ENCODE measurements around the gene CYP46A1. TPM values are rescaled to one million over a fixed set of nuclear protein-coding genes. Genes with fewer than 3 reads are reported as not detected.

Gene CYP46A1
- total and polyA plus RNA-seq, 7 donors, result 0.09 to 1.5 (median 0.50) TPM

GRCh38 chr14:99716091-99716849, 32.2 kb downstream of the CYP46A1 start:
- intact Hi-C loops (cut with DNase I), result no loop called here
- 75 to 84% (median 80%) methylated on average over 10 of the region's 10 CpGs for WGBS, 3 donors
- Histone ChIP-seq H3K4me1 (no peaks in the 10 kb centered on the region), H3K4me3 (no peak overlapping the region), H3K36me3 (ENCODE audit: insufficient read depth in 1 of 2, low read depth in 1 of 2) (no peaks in the 10 kb centered on the region), H3K27me3 (ENCODE audit: insufficient read depth in 3 of 3, low read length in 2 of 3) (no peaks in the 10 kb centered on the region), H3K27ac (no peak overlapping the region), H3K9me3 (peaks cover 3% of the 10 kb centered on the region)
- DNase-seq (no peak), ATAC-seq (no peak)
- no peak for TF ChIP-seq CTCF (IDR thresholded peaks at IDR 0.05)

GRCh38 chr14:99716850-99717681, 33.0 kb downstream of the CYP46A1 start:
- ATAC-seq, result no peak
- Histone ChIP-seq H3K36me3 (ENCODE audit: insufficient read depth in 1 of 2, low read depth in 1 of 2) (no peaks in the 10 kb centered on the region), H3K9me3 (peaks cover 3% of the 10 kb centered on the region), H3K4me3 (no peak overlapping the region), H3K27ac (no peak overlapping the region), H3K4me1 (no peaks in the 10 kb centered on the region), H3K27me3 (ENCODE audit: insufficient read depth in 3 of 3, low read length in 2 of 3) (no peaks in the 10 kb centered on the region)
- WGBS, 3 donors, result 96% methylated on average over 14 of the region's 14 CpGs
- DNase-seq, result no peak
- intact Hi-C loops (cut with DNase I), result no loop called here
- TF ChIP-seq CTCF (IDR thresholded peaks at IDR 0.05), result no peak

GRCh38 chr14:99717682-99718013, 33.5 kb downstream of the CYP46A1 start:
- 84 to 91% (median 90%) methylated on average over 5 of the region's 5 CpGs for WGBS, 3 donors
- intact Hi-C loops (cut with DNase I), result no loop called here
- no peaks in the 10 kb centered on the region for H3K36me3 ChIP-seq (ENCODE audit: insufficient read depth in 1 of 2, low read depth in 1 of 2)
- no peak for DNase-seq
- no peak overlapping the region for H3K4me3 ChIP-seq
- TF ChIP-seq CTCF (IDR thresholded peaks at IDR 0.05), result no peak
- no peaks in the 10 kb centered on the region for H3K27me3 ChIP-seq (ENCODE audit: insufficient read depth in 3 of 3, low read length in 2 of 3)
- H3K4me1 ChIP-seq, result no peaks in the 10 kb centered on the region
- H3K27ac ChIP-seq, result no peak overlapping the region
- ATAC-seq, result no peak
- H3K9me3 ChIP-seq, result peaks cover 1% of the 10 kb centered on the region

GRCh38 chr14:99718031-99718810, 34.1 kb downstream of the CYP46A1 start:
- no peak for DNase-seq
- Histone ChIP-seq H3K27ac (no peak overlapping the region), H3K27me3 (ENCODE audit: insufficient read depth in 3 of 3, low read length in 2 of 3) (no peaks in the 10 kb centered on the region), H3K36me3 (ENCODE audit: insufficient read depth in 1 of 2, low read depth in 1 of 2) (no peaks in the 10 kb centered on the region), H3K4me1 (no peaks in the 10 kb centered on the region), H3K4me3 (no peak overlapping the region), H3K9me3 (no peaks in the 10 kb centered on the region)
- TF ChIP-seq CTCF (IDR thresholded peaks at IDR 0.05), result no peak
- 44 to 72% (median 60%) methylated on average over 14 of the region's 14 CpGs for WGBS, 3 donors
- peak in 2 of 4 donors; percentile 37 to 39 for ATAC-seq
- intact Hi-C loops (cut with DNase I), result no loop called here

Measured in psoas muscle (tissue), 8 donors.